Putamen (tissue), 1 donor: ENCODE data around the gene RAD51D.
A peak's percentile ranks its signal among the peaks of the same experiment; 100 is the strongest.
"Not testable (repeated sequence)": the region's sequence is repeated elsewhere in the genome, so short reads cannot be mapped to it uniquely, and the experiment has no call there.

Source experiments
- DNase-seq: peaks from one replicate; pipeline ENCODE4 v3.0.0-alpha.2; 2016; ENCODE audit warnings: low spot score

The RAD51D gene

GRCh38 chr17:35119370-35120165 lies at the start of gene RAD51D:
TSS of gene RAD51D (minus strand) at chr17:35119860. CDS start at chr17:35119613, 247 bp downstream.
- DNase-seq, result peak; percentile 62

DNA sequence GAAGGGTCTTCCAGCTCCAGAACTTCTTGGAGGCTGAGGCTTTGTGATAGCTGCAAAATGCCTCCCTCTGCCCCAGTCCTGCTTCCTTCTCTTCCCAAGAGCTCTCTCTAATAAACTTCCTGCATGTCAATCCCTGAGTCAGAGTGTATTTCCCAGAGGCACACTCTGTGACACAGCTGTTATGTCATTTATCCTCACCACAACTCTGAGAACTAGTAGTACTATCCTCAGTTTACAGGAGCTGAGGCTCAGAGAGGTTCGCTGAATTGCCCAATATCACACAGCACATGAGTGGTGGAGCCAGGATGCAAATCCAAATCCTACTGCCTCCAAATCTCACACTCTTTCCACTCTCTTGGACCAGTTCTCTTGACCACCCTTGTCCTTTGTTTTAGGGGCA lies 48.0 kb upstream of the RAD51D start:
- no peak for DNase-seq

DNA sequence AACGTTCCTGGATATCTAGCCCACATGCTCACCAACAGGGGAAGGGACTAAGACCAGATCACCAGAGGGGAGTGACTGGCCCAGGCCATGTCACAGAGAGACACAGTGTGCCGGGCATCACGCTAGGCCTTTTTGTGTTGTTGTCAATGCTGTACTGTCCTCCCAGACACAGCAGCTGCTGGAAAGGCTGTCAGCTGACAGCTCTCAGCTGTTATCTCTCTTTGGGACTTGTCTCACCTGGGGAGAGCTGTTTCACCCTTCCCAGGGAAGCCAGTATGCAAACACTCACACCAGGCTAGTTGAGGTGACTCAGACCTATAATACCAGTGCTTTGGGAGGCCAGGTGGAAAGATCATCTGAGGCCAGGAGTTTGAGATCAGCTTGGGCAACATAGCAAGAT lies 47.4 kb upstream of the RAD51D start:
- no peak for DNase-seq

GRCh38 chr17:35166526-35166925 lies 46.9 kb upstream of the RAD51D start:
- DNase-seq, result no peak

DNA sequence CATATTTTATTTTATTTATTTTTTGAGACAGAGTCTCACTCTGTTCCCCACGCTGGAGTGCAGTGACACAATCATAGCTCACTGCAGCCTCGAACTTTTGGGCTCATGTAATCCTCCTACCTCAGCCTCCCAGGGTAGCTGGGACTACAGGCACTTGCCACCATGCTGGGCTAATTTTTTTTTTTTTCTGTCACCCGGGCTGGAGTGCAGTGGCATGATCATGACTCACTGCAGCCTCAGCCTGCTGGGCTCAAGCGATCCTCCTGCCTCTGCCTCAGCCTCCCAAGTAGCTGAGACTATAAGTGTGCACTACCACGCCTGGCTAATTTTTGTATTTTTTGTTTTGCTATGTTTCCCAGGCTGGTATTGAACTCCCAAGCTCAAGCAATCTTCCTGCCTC lies 45.1 kb upstream of the RAD51D start:
- DNase-seq, result no peak

- DNase-seq, result no peak
Measured at GRCh38 chr17:35163886-35164285, 44.2 kb upstream of the RAD51D start.

GRCh38 chr17:35162755-35163154 lies 43.1 kb upstream of the RAD51D start:
- no peak for DNase-seq

GRCh38 chr17:35161281-35161761 lies 41.7 kb upstream of the RAD51D start:
- DNase-seq, result no peak

- no peak for DNase-seq
Measured at GRCh38 chr17:35160354-35161201, 40.9 kb upstream of the RAD51D start.

DNA sequence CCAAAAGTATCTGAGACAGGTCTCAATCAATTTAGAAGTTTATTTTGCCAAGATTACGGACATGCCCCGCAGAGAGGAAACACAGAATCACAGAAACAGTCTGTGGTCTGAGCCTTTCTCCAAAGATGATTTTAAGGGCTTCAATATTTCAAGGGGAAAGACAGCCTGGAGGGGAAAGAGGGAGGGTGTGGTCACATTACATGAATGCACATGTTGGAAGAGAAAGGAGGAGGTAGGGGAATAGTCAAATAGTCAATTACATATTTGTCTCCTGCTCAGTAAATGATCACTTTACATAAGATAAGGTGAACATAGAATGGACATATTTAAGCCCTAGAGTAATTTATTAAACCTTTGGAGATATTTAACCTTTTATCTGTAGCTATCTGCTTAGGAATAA lies 40.3 kb upstream of the RAD51D start:
- DNase-seq, result no peak

DNA sequence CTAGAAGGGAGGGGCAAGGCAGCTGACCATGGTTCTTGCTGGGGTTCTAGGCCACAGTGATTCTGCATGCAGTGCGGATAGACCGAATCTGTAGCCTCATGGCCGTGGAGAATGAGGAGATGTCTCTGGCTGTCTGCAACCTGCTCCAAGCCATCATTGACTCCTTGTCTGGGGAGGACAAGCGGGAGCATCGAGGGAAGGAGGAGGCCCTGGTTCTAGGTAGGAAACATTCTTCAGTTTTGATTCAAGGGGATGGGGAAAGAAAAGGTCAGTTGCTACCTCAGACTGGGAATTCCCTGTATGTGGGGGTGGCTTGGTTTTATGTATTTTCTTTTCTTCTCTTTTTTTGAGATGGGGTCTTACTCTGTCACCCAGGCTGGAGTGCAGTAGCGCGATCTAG lies 35.6 kb upstream of the RAD51D start:
- DNase-seq, result no peak

- DNase-seq, result no peak
Measured at GRCh38 chr17:35154196-35155165, 34.8 kb upstream of the RAD51D start.

DNA sequence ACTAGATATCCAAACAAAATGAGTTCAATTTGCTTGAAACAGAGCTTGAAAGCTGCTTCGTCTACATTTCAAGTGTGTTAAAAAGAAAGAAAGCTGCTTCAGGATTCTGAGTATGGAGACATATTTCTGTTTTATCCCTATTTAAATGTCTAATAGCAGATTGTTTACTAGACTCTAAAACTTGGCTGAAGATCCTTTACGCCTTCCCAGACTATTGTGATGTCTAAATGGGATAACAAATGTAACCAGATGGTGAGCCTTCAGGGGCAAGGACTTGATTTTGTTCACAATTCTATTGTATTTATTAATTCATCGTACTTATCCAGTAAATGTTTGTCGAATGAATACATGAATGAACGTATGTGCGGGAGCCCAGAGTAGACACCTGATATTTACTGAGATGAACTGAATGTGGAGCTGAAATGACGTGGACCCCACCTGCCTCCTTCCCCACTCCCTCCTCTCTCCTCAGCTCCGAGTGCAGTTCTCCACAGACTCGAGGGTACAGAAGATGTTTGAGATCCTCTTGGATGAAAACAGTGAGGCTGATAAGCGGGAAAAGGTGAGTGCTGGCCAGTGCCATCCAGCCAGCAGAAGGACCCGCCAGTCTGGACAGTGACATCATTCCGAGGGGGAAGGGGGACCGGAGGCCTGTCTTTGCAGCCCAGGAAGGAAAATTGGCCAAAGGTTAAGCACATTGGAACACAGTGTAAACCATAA lies 32.9 kb upstream of the RAD51D start:
- no peak for DNase-seq

- DNase-seq, result not testable (repeated sequence)
Measured at GRCh38 chr17:35151080-35151479, 31.4 kb upstream of the RAD51D start.

DNA sequence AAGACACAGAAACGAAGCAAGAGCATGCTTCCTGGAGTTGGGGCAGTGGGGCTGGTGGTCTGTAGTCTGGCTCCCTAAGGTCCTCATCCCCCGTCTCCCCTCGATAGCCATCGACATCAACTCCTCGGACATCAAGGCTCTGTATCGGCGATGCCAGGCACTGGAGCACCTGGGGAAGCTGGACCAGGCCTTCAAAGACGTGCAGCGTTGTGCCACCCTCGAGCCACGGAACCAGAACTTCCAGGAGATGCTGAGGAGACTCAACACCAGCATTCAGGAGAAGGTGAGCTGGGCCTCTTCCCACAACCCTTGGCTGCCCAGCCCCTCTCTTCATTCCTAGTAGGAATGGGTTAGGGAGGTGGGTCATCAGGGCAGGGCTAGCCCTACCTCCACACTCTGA lies 30.3 kb upstream of the RAD51D start:
- no peak for DNase-seq

DNA sequence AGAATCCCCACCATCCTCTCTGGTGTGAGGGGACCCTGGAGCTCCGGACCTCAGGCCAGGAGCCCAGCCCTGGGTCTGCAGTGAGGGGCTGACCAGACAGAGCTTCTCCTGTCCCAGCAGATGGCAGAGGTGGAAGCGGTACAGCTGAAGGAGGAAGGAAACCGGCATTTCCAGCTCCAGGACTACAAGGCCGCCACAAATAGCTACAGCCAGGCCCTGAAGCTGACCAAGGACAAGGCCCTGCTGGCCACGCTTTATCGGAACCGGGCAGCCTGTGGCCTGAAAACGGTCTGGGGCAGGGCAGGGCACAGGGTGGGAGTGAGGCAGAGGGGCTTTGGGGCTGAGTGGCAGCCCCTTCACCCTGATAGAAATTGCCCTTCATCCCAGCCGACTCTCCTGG lies 28.5 kb upstream of the RAD51D start:
- DNase-seq, result no peak

- no peak for DNase-seq
Measured at GRCh38 chr17:35147375-35147905, 27.8 kb upstream of the RAD51D start, which contains the start of gene UNC45B. TSS of gene UNC45B (plus strand) at chr17:35147817. CDS start at chr17:35148264, 447 bp downstream.

DNA sequence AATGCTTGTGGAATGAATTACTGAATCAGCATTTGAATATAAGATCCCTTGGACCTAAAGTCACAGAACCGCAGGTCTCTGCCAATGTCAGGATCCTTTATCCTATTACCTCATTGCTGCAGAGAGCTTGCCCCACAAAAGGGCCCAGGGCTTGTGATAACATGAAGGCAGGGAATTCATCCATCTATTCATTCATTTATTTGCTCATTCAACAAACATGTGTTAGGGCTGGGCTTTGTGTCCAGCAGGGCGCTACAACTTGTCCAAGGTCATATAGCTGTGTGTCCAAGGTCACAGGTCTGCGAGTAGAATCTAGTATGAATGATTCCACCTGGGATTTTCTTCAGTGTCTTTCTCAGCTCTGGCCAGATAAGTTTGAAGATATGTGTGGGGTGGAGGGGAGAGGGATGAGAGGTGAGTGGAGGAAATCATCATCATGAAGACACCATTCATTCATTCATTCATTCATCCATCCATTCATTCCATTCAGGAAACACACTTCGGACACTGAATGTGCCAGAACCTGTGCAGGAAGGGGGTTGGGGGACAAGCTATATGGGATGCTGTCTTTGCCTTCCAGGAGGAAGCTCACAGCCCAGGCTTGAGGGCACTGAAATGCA lies 26.7 kb upstream of the RAD51D start:
- no peak for DNase-seq

GRCh38 chr17:35144840-35145239 lies 25.2 kb upstream of the RAD51D start:
- DNase-seq, result no peak

DNA sequence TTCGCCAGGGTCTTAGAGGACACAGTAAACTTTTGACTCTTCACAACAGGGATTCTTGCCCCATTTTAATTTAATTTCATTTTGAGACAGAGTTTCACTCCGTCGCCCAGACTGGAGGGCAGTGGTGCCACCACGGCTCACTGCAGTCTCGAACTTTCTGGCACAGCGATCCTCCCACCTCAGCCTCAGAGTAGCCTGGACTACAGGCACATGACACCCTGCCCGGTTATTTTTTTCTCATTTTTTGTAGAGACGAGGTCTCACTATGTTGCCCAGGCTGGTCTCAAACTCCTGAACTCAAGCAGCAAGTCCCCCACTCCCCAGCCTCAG lies 22.8 kb upstream of the RAD51D start:
- DNase-seq, result no peak
